GM12892 (cell line): ENCODE results near the gene STX18.

Source experiments
- POLR2A ChIP-seq: IDR thresholded peaks from 2 replicates; pipeline ENCODE4 v1.6.1; 2011; ENCODE audit warnings: low read depth, low read length, control low read depth
- POLR2AphosphoS5 ChIP-seq: IDR thresholded peaks from 2 replicates; pipeline ENCODE4 v1.6.1; 2011; ENCODE audit warnings: low read depth, low read length, control low read depth
- TAF1 ChIP-seq: IDR thresholded peaks from 2 replicates; pipeline ENCODE4 v1.6.1; 2011; ENCODE audit warnings: low read depth, mild to moderate bottlenecking, control low read depth, low read length, borderline replicate concordance

GRCh38 chr4:4559596-4559995, 17.7 kb upstream of the STX18 start:
- TF ChIP-seq POLR2AphosphoS5 (no peak), POLR2A (no peak), TAF1 (no peak)
